Neural progenitor cell (in vitro differentiated cells): ENCODE results near the gene UPP1.

Source experiments
- EZH2phosphoT487 ChIP-seq: fragments of 200-600 bp; sonication (generic); IDR thresholded peaks from 2 replicates; pipeline ENCODE4 v1.6.1; 2017; ENCODE audit warnings: antibody characterized with exemption
- TF ChIP-seq, protein P1 (sequence below): fragments of 200-600 bp; sonication (generic); IDR thresholded peaks from 2 replicates; pipeline ENCODE4 v1.5.1; 2017; ENCODE audit warnings: antibody characterized with exemption, mild to moderate bottlenecking

DNA sequence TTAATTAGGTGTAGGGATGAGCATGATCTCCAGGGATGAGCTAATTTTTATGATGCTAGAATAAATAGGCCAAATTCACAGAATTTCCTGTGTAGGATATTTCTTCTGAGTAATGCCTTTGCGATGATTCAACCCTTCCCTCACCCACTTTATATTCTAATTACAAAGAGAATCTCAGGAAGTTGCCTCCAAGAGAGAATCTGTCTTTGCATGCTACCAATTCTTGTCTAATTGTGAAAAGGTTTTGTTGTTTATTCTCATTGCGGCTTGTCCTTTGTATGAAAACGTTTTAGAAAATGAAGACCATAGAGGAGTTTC, 47.5 kb upstream of the UPP1 start:
- TF ChIP-seq, protein P1, sequence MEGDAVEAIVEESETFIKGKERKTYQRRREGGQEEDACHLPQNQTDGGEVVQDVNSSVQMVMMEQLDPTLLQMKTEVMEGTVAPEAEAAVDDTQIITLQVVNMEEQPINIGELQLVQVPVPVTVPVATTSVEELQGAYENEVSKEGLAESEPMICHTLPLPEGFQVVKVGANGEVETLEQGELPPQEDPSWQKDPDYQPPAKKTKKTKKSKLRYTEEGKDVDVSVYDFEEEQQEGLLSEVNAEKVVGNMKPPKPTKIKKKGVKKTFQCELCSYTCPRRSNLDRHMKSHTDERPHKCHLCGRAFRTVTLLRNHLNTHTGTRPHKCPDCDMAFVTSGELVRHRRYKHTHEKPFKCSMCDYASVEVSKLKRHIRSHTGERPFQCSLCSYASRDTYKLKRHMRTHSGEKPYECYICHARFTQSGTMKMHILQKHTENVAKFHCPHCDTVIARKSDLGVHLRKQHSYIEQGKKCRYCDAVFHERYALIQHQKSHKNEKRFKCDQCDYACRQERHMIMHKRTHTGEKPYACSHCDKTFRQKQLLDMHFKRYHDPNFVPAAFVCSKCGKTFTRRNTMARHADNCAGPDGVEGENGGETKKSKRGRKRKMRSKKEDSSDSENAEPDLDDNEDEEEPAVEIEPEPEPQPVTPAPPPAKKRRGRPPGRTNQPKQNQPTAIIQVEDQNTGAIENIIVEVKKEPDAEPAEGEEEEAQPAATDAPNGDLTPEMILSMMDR: no peak
- no peak for TF ChIP-seq EZH2phosphoT487
